Mesendoderm (in vitro differentiated cells): ENCODE data around the gene ESRRG.

ENCODE experiments used
- DNase-seq: peaks from one replicate; pipeline ENCODE4 v3.0.0; 2013
- H2AK5ac ChIP-seq: 2 replicates; pipeline ENCODE4 v1.6.1; 2013; ENCODE audit warnings: low read length, inconsistent platforms
- H2BK120ac ChIP-seq: 2 replicates; pipeline ENCODE4 v1.6.1; 2013; ENCODE audit warnings: low read depth, mild to moderate bottlenecking, low read length, moderate library complexity, mixed read lengths
- H2BK15ac ChIP-seq: replicated peaks from 2 replicates; pipeline ENCODE4 v1.6.1; 2013; ENCODE audit warnings: low read depth, mild to moderate bottlenecking, moderate library complexity
- H2BK5ac ChIP-seq: 2 replicates; pipeline ENCODE4 v1.6.1; 2013; ENCODE audit warnings: low read length, inconsistent platforms
- H3K18ac ChIP-seq: 2 replicates; pipeline ENCODE4 v1.6.1; 2013; ENCODE audit warnings: mild to moderate bottlenecking, low read length, mixed read lengths
- H3K23ac ChIP-seq: one replicate; pipeline ENCODE4 v1.6.1; 2013; ENCODE audit warnings: low read length
- H3K27ac ChIP-seq: 2 replicates; pipeline ENCODE4 v1.5.1; 2013; ENCODE audit warnings: low read depth, mild to moderate bottlenecking, inconsistent platforms, low read length, moderate library complexity
- H3K27me3 ChIP-seq: 2 replicates; pipeline ENCODE4 v1.6.1; 2013; ENCODE audit warnings: low read length, control low read depth, mild to moderate bottlenecking, inconsistent platforms; ENCODE audit not compliant: insufficient read depth, poor library complexity
- H3K36me3 ChIP-seq: 2 replicates; pipeline ENCODE4 v1.6.1; 2013; ENCODE audit warnings: low read length, inconsistent platforms; ENCODE audit not compliant: control insufficient read depth, insufficient read depth
- H3K4ac ChIP-seq: one replicate; pipeline ENCODE4 v1.6.1; 2013; ENCODE audit warnings: low read depth, mild to moderate bottlenecking, low read length, moderate library complexity
- H3K4me1 ChIP-seq: 2 replicates; pipeline ENCODE4 v1.6.1; 2013; ENCODE audit warnings: low read depth, low read length, inconsistent platforms; ENCODE audit not compliant: control insufficient read depth
- H3K4me2 ChIP-seq: 2 replicates; pipeline ENCODE4 v1.6.1; 2013; ENCODE audit warnings: low read length
- H3K4me3 ChIP-seq: 2 replicates; pipeline ENCODE4 v1.5.1; 2013; ENCODE audit warnings: mild to moderate bottlenecking, low read length
- H3K56ac ChIP-seq: one replicate; pipeline ENCODE4 v1.6.1; 2013; ENCODE audit warnings: low read length
- H3K79me1 ChIP-seq: 2 replicates; pipeline ENCODE4 v1.6.1; 2013; ENCODE audit warnings: low read length, inconsistent platforms
- H3K79me2 ChIP-seq: 2 replicates; pipeline ENCODE4 v1.6.1; 2013; ENCODE audit warnings: mild to moderate bottlenecking, low read length; ENCODE audit not compliant: control insufficient read depth, insufficient read depth
- H3K9ac ChIP-seq: 2 replicates; pipeline ENCODE4 v1.6.1; 2013; ENCODE audit warnings: low read length, inconsistent platforms
- H4K5ac ChIP-seq: one replicate; pipeline ENCODE4 v1.6.1; 2013; ENCODE audit warnings: low read length
- H4K8ac ChIP-seq: one replicate; pipeline ENCODE4 v1.6.1; 2013; ENCODE audit warnings: low read depth, mild to moderate bottlenecking, control low read depth, low read length, moderate library complexity
- WGBS: extraction: QIAGEN DNeasy Blood & Tissue Kit; methylation state at CpG from one replicate; pipeline ENCODE4 v1.1.7; 2013; ENCODE audit warnings: low lambda C conversion rate, missing lambda C conversion rate; ENCODE audit not compliant: insufficient coverage; ENCODE audit errors: extremely low coverage; 5-methylcytosine and 5-hydroxymethylcytosine counted together

The ESRRG gene

GRCh38 chr1:216599851-216600250, 123.4 kb downstream of the ESRRG start:
- H2BK5ac ChIP-seq, result no peak overlapping the region
- H3K27ac ChIP-seq, result no peak overlapping the region
- H3K4me3 ChIP-seq, result no peak overlapping the region
- no peak overlapping the region for H3K9ac ChIP-seq
- no peak overlapping the region for H2BK15ac ChIP-seq
- H4K5ac ChIP-seq, result no peak overlapping the region
- no peak overlapping the region for H3K4ac ChIP-seq
- H2AK5ac ChIP-seq, result no peak overlapping the region
- no peaks in the 10 kb centered on the region for H3K79me1 ChIP-seq
- H4K8ac ChIP-seq, result no peak overlapping the region
- H2BK120ac ChIP-seq, result peak overlapping the region; percentile 45
- H3K27me3 ChIP-seq, result no peaks in the 10 kb centered on the region
- peaks cover 2% of the 10 kb centered on the region for H3K4me1 ChIP-seq
- no peak overlapping the region for H3K23ac ChIP-seq
- H3K79me2 ChIP-seq, result no peaks in the 10 kb centered on the region
- no CpG with 5 or more reads among the region's 6 CpGs for WGBS
- no peak overlapping the region for H3K56ac ChIP-seq
- no peak overlapping the region for H3K4me2 ChIP-seq
- no peaks in the 10 kb centered on the region for H3K36me3 ChIP-seq
- peak overlapping the region; percentile 47 for H3K18ac ChIP-seq
- no peak for DNase-seq

GRCh38 chr1:216598448-216598847, 124.8 kb downstream of the ESRRG start:
- Histone ChIP-seq H2BK5ac (no peak overlapping the region), H2BK120ac (no peak overlapping the region), H4K5ac (no peak overlapping the region), H3K27ac (no peak overlapping the region), H3K56ac (no peak overlapping the region), H3K23ac (no peak overlapping the region), H3K79me1 (no peaks in the 10 kb centered on the region), H3K4me1 (peaks cover 2% of the 10 kb centered on the region), H3K4me3 (no peak overlapping the region), H3K4ac (no peak overlapping the region), H3K79me2 (no peaks in the 10 kb centered on the region), H3K18ac (no peak overlapping the region), H2BK15ac (no peak overlapping the region), H2AK5ac (no peak overlapping the region), H3K27me3 (no peaks in the 10 kb centered on the region), H3K9ac (no peak overlapping the region), H4K8ac (no peak overlapping the region), H3K4me2 (no peak overlapping the region), H3K36me3 (no peaks in the 10 kb centered on the region)
- peak; percentile 60 for DNase-seq

GRCh38 chr1:216596281-216596862, 126.9 kb downstream of the ESRRG start:
- Histone ChIP-seq H3K79me1 (no peaks in the 10 kb centered on the region), H4K8ac (no peak overlapping the region), H2AK5ac (no peak overlapping the region), H3K56ac (no peak overlapping the region), H3K4me3 (no peak overlapping the region), H3K27me3 (no peaks in the 10 kb centered on the region), H3K79me2 (no peaks in the 10 kb centered on the region), H3K23ac (no peak overlapping the region), H2BK120ac (no peak overlapping the region), H3K4me2 (no peak overlapping the region), H3K18ac (no peak overlapping the region), H3K36me3 (no peaks in the 10 kb centered on the region), H3K4ac (no peak overlapping the region), H2BK15ac (no peak overlapping the region), H3K27ac (no peak overlapping the region), H3K4me1 (peaks cover 1% of the 10 kb centered on the region), H3K9ac (no peak overlapping the region), H2BK5ac (no peak overlapping the region), H4K5ac (no peak overlapping the region)
- WGBS, result no CpG with 5 or more reads among the region's 7 CpGs
- DNase-seq, result peak; percentile 40

GRCh38 chr1:216587715-216588114, 135.5 kb downstream of the ESRRG start:
- Histone ChIP-seq H2BK5ac (no peak overlapping the region), H2BK15ac (no peak overlapping the region), H2AK5ac (no peak overlapping the region)

GRCh38 chr1:216582151-216582550, 141.1 kb downstream of the ESRRG start:
- no peak overlapping the region for H3K27ac ChIP-seq
- H2BK120ac ChIP-seq, result no peak overlapping the region
- no peak overlapping the region for H3K56ac ChIP-seq
- H3K4me2 ChIP-seq, result no peak overlapping the region
- H2AK5ac ChIP-seq, result no peak overlapping the region
- no peak overlapping the region for H3K4ac ChIP-seq
- no peak overlapping the region for H3K4me3 ChIP-seq
- DNase-seq, result no peak
- H3K18ac ChIP-seq, result no peak overlapping the region
- no peak overlapping the region for H2BK5ac ChIP-seq
- H2BK15ac ChIP-seq, result no peak overlapping the region
- H4K8ac ChIP-seq, result no peak overlapping the region
- H3K36me3 ChIP-seq, result no peaks in the 10 kb centered on the region
- H3K79me2 ChIP-seq, result no peaks in the 10 kb centered on the region
- no CpG with 5 or more reads among the region's 2 CpGs for WGBS
- H3K27me3 ChIP-seq, result no peaks in the 10 kb centered on the region
- no peak overlapping the region for H3K9ac ChIP-seq
- no peak overlapping the region for H4K5ac ChIP-seq
- no peaks in the 10 kb centered on the region for H3K4me1 ChIP-seq
- no peaks in the 10 kb centered on the region for H3K79me1 ChIP-seq
- H3K23ac ChIP-seq, result no peak overlapping the region

More at GRCh38 chr1:216587715-216588114, 135.5 kb downstream of the ESRRG start:
- H3K23ac ChIP-seq, result no peak overlapping the region
- no peaks in the 10 kb centered on the region for H3K27me3 ChIP-seq
- H2BK120ac ChIP-seq, result no peak overlapping the region
- H3K79me1 ChIP-seq, result no peaks in the 10 kb centered on the region
- H3K27ac ChIP-seq, result no peak overlapping the region
- H4K8ac ChIP-seq, result no peak overlapping the region
- H3K4ac ChIP-seq, result no peak overlapping the region
- H4K5ac ChIP-seq, result no peak overlapping the region
- H3K18ac ChIP-seq, result no peak overlapping the region
- no peaks in the 10 kb centered on the region for H3K79me2 ChIP-seq
- H3K9ac ChIP-seq, result no peak overlapping the region
- no peaks in the 10 kb centered on the region for H3K36me3 ChIP-seq
- no peak overlapping the region for H3K56ac ChIP-seq
- no peak for DNase-seq
- no peak overlapping the region for H3K4me2 ChIP-seq
- H3K4me1 ChIP-seq, result no peaks in the 10 kb centered on the region
- H3K4me3 ChIP-seq, result no peak overlapping the region

- H3K23ac ChIP-seq, result no peak overlapping the region
- no peak overlapping the region for H3K27ac ChIP-seq
- WGBS, result no CpG with 5 or more reads among the region's 2 CpGs
Observed at GRCh38 chr1:216580538-216581057, 142.6 kb downstream of the ESRRG start.

More at GRCh38 chr1:216580538-216581057, 142.6 kb downstream of the ESRRG start:
- Histone ChIP-seq H3K79me1 (no peaks in the 10 kb centered on the region), H3K27me3 (no peaks in the 10 kb centered on the region), H2BK15ac (no peak overlapping the region), H4K5ac (no peak overlapping the region), H3K36me3 (no peaks in the 10 kb centered on the region), H3K4ac (no peak overlapping the region), H3K79me2 (no peaks in the 10 kb centered on the region), H4K8ac (no peak overlapping the region), H2AK5ac (no peak overlapping the region), H3K9ac (no peak overlapping the region), H3K18ac (no peak overlapping the region), H2BK120ac (no peak overlapping the region), H3K56ac (no peak overlapping the region), H3K4me2 (no peak overlapping the region), H2BK5ac (no peak overlapping the region), H3K4me1 (no peaks in the 10 kb centered on the region), H3K4me3 (no peak overlapping the region)
- no peak for DNase-seq
